ENCODE data around the gene ARHGEF16.

DNA sequence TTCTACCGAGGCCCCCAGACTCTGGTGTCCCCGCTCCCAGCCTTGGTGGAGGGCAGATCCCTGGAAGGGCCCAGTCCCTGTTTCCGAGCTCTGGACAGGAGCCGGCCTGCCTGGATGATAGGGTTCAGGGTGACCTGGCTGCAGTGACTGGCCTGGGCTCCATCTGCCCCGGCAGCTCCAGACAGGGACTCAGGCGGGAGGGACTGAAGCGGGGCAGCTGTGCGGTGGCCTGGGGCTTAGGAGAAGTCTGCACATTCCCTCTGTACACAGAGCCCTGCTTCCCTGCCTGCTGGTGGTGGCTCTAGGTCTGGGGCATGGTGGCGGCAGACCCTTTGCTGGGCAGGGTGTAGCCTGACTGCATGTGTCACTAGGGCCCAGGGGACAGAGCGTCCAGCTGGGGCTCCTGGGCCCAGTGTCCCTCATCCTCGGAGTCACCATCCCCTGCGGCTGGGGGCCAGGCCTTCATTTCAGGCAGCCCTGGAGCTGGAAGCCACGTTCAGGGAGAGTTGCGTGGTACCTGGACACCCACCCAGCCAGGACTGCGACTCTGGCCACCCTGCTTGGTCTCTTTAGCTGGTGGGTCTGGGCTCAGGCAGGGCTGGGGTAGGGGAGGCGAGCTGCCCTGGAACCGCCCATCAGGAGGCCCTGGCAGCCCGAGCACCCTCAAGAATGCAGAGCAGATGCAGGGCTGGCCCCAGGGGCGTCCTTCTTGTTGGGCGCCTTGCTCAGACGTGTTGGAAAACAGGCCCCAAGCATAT, 9.6 kb downstream of the ARHGEF16 start:
- TF ChIP-seq, protein P1, sequence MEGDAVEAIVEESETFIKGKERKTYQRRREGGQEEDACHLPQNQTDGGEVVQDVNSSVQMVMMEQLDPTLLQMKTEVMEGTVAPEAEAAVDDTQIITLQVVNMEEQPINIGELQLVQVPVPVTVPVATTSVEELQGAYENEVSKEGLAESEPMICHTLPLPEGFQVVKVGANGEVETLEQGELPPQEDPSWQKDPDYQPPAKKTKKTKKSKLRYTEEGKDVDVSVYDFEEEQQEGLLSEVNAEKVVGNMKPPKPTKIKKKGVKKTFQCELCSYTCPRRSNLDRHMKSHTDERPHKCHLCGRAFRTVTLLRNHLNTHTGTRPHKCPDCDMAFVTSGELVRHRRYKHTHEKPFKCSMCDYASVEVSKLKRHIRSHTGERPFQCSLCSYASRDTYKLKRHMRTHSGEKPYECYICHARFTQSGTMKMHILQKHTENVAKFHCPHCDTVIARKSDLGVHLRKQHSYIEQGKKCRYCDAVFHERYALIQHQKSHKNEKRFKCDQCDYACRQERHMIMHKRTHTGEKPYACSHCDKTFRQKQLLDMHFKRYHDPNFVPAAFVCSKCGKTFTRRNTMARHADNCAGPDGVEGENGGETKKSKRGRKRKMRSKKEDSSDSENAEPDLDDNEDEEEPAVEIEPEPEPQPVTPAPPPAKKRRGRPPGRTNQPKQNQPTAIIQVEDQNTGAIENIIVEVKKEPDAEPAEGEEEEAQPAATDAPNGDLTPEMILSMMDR (IDR thresholded peaks at IDR 0.05): no peak
- TF ChIP-seq POLR2A (IDR thresholded peaks at IDR 0.05): no peak

Data from suprapubic skin (tissue), 3 donors.